RWPE2 (cell line): ENCODE measurements around the gene ZSCAN25.

Experiments
- ATAC-seq: fragments of 200-7000 bp; cut with Tn5 transposase; 3 replicates; pipeline ENCODE4 v1.9.1; 2021; ENCODE audit warnings: low read depth
- DNase-seq: peaks from one replicate; pipeline ENCODE4 v3.0.0-alpha.2; 2020; ENCODE audit warnings: low spot score
- H3K27ac ChIP-seq: fragments of 450-650 bp; 2 replicates; pipeline ENCODE4 v1.5.1; 2017; ENCODE audit warnings: mild to moderate bottlenecking; ENCODE audit not compliant: poor library complexity, severe bottlenecking
- H3K27me3 ChIP-seq: fragments of 250-450 bp; sonication (Bioruptor Pico); 2 replicates; pipeline ENCODE4 v1.5.1; 2021; ENCODE audit warnings: mild to moderate bottlenecking, moderate library complexity; ENCODE audit not compliant: insufficient read depth, poor library complexity, severe bottlenecking
- H3K36me3 ChIP-seq: fragments of 250-450 bp; sonication (Bioruptor Pico); 2 replicates; pipeline ENCODE4 v1.5.1; 2020; ENCODE audit warnings: low read depth, mild to moderate bottlenecking, moderate library complexity
- H3K4me1 ChIP-seq: fragments of 250-450 bp; sonication (Bioruptor Pico); 2 replicates; pipeline ENCODE4 v1.5.1; 2021; ENCODE audit warnings: mild to moderate bottlenecking, moderate library complexity; ENCODE audit not compliant: insufficient read depth, poor library complexity, severe bottlenecking
- H3K4me3 ChIP-seq: fragments of 250-450 bp; sonication (Bioruptor Pico); 2 replicates; pipeline ENCODE4 v1.5.1; 2021; ENCODE audit warnings: mild to moderate bottlenecking, moderate library complexity; ENCODE audit not compliant: severe bottlenecking
- H3K9me3 ChIP-seq: fragments of 250-450 bp; sonication (Bioruptor Pico); 2 replicates; pipeline ENCODE4 v1.5.1; 2021; ENCODE audit warnings: mild to moderate bottlenecking, moderate library complexity; ENCODE audit not compliant: severe bottlenecking
- CTCF ChIP-seq: fragments of 450-650 bp; IDR thresholded peaks from one replicate; pipeline ENCODE4 v1.5.1; 2017; ENCODE audit warnings: mild to moderate bottlenecking, moderate library complexity; ENCODE audit not compliant: poor library complexity, severe bottlenecking

The ZSCAN25 gene

DNA sequence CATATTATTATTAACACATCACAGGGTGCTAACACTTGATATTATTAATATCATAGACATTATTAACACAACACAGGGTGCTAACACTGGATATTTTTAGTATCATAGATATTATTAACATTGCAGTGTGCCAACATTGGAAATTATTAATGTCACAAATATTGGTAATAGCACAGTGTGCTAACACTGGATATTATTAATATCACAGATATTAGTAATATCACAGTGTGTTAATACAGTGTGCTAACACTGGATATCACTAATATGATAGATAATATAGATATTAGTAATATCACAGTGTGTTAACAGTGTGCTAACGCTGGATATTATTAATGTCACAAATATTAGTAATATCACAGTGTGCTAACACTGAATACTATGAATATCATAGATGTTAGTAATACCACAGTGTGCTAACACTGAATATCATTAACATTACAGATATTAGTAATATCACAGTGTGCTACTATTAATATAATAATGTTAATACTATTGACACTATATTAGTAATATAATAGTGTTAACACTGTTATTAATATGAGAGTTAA lies 20.3 kb upstream of the ZSCAN25 start:
- no peak overlapping the region for H3K27ac ChIP-seq
- no peak overlapping the region for H3K4me3 ChIP-seq
- no peak for TF ChIP-seq CTCF
- H3K36me3 ChIP-seq, result no peaks in the 10 kb centered on the region
- DNase-seq, result no peak
- H3K9me3 ChIP-seq, result no peaks in the 10 kb centered on the region
- H3K4me1 ChIP-seq, result no peaks in the 10 kb centered on the region
- no peak for ATAC-seq
- H3K27me3 ChIP-seq, result no peaks in the 10 kb centered on the region

DNA sequence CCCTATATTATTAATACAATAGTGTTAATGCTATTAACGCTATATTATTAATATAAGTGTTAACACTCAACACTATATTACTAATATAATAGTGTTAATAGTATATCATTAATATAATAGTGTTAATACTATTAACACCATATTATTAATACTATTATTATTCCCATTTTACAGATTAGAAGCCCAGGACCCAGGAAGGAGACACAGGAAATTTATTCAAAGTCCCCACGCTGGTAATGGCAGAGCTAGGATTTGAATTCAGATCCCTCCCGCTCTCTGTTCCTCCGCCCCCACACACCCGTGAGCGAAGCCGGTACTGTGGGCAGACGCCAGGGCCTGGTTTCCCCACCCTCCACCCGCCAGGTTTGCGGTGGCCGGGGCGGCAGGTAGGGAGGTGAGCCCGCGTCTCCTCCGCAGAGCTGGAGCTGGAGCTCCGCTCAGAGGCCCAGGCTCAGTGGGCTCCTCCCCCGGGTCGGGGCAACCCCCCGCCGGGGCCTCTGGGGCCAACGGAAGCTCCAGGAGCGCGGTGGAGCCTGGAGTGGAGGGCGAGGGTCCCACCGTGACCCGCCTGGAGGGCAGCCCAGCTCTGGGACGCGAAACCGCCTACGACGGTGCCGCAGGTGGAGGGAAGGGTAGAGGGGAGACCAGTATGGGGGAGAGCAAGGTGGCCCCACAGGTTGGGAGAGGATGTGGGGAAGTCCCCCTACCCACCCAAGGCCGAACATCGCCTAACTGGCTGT lies 18.8 kb upstream of the ZSCAN25 start, which contains the start of gene TMEM225B:
TSS of gene TMEM225B (plus strand) at position 506 of the 740 bp plus-strand sequence. CDS start 6,122 bp downstream, outside the sequence.
- no peak for TF ChIP-seq CTCF
- Histone ChIP-seq H3K4me3 (no peak within 1 kb of the TSS), H3K36me3 (no peaks in the 10 kb centered on the region), H3K4me1 (no peaks in the 10 kb centered on the region), H3K27me3 (no peaks in the 10 kb centered on the region), H3K9me3 (no peaks in the 10 kb centered on the region), H3K27ac (no peak within 1 kb of the TSS)
- no peak for ATAC-seq
- DNase-seq, result no peak

- Histone ChIP-seq H3K36me3 (no peaks in the 10 kb centered on the region), H3K27me3 (no peaks in the 10 kb centered on the region), H3K4me1 (no peaks in the 10 kb centered on the region), H3K9me3 (no peaks in the 10 kb centered on the region), H3K27ac (no peak overlapping the region), H3K4me3 (no peak overlapping the region)
- no peak for DNase-seq
- ATAC-seq, result no peak
- TF ChIP-seq CTCF, result no peak
Observed at GRCh38 chr7:99599836-99600235, 16.9 kb upstream of the ZSCAN25 start.

DNA sequence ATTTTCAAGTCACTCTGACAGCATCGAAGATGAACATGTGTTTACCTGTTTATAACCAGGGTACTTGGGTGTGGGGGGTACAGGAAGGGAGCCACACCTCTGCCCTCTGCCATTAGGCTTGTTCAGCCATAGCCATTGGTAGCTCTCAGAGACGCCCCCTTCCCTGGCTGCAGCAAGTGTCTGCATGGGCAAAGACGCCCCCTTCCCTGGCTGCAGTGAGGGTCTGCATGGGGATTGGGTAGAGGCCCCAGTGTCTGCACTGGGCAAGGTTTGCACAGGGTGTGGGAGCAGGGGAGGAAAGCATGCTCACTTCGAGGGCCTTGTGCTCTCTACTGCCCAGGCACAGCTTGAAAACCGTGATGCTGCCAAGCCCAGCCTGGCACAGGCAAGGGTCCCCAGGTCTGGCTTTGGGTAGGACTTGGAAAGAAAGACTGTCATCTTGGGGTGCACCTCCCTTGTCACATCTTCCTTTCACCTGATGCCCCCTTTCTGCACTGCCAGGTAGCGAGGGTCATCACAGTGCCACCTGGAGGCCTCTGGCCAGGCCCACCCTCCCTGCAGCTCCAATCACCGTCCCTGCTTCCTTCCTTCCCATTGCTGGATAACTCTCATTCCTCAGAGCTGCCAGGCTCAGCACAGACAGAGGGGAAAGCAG lies 15.0 kb upstream of the ZSCAN25 start:
- no peak for ATAC-seq
- TF ChIP-seq CTCF, result no peak

More for the DNA sequence above, 15.0 kb upstream of the ZSCAN25 start:
- Histone ChIP-seq H3K4me1 (no peaks in the 10 kb centered on the region), H3K36me3 (no peaks in the 10 kb centered on the region), H3K27ac (no peak overlapping the region), H3K27me3 (no peaks in the 10 kb centered on the region), H3K9me3 (no peaks in the 10 kb centered on the region), H3K4me3 (no peak overlapping the region)
- no peak for DNase-seq
